Loucy (cell line): ENCODE results near the gene NAA38.

ENCODE experiments used
- H2AFZ ChIP-seq: fragments of 200-600 bp; sonication (generic); 2 replicates; pipeline ENCODE4 v1.6.0; 2016; ENCODE audit warnings: antibody characterized with exemption, mild to moderate bottlenecking, low read length, moderate library complexity
- H3F3A ChIP-seq: fragments of 200-600 bp; 2 replicates; pipeline ENCODE4 v1.6.0; 2016; ENCODE audit warnings: antibody characterized with exemption, low read depth, mild to moderate bottlenecking
- H3K27me3 ChIP-seq: fragments of 200-600 bp; sonication (generic); 2 replicates; pipeline ENCODE4 v1.6.1; 2014; ENCODE audit warnings: low read length, mild to moderate bottlenecking; ENCODE audit not compliant: insufficient read depth, poor library complexity, severe bottlenecking
- H3K36me3 ChIP-seq: fragments of 200-600 bp; sonication (generic); 2 replicates; pipeline ENCODE4 v1.6.1; 2016; ENCODE audit warnings: low read length; ENCODE audit not compliant: insufficient read depth
- H3K4me1 ChIP-seq: fragments of 200-600 bp; sonication (generic); 2 replicates; pipeline ENCODE4 v1.5.1; 2014; ENCODE audit warnings: low read length, mild to moderate bottlenecking; ENCODE audit not compliant: insufficient read depth, poor library complexity, severe bottlenecking
- H3K4me2 ChIP-seq: fragments of 200-600 bp; sonication (generic); 2 replicates; pipeline ENCODE4 v1.6.0; 2014; ENCODE audit warnings: antibody characterized with exemption, low read length, low read depth, mild to moderate bottlenecking; ENCODE audit not compliant: poor library complexity, severe bottlenecking
- H3K4me3 ChIP-seq: fragments of 200-600 bp; sonication (generic); 2 replicates; pipeline ENCODE4 v1.5.1; 2014; ENCODE audit warnings: low read length, mild to moderate bottlenecking, mixed read lengths; ENCODE audit not compliant: poor library complexity, severe bottlenecking
- H3K79me2 ChIP-seq: fragments of 200-600 bp; sonication (generic); 2 replicates; pipeline ENCODE4 v1.6.1; 2014; ENCODE audit warnings: low read length; ENCODE audit not compliant: insufficient read depth
- H3K9ac ChIP-seq: fragments of 200-600 bp; sonication (generic); 2 replicates; pipeline ENCODE4 v1.6.0; 2014; ENCODE audit warnings: mild to moderate bottlenecking, low read depth, low read length, moderate library complexity; ENCODE audit not compliant: poor library complexity, severe bottlenecking
- H3K9me2 ChIP-seq: fragments of 200-600 bp; sonication (generic); replicated peaks from 2 replicates; pipeline ENCODE4 v1.6.1; 2016; ENCODE audit warnings: low read depth, low read length, mixed read lengths
- H3K9me3 ChIP-seq: fragments of 200-600 bp; sonication (generic); 2 replicates; pipeline ENCODE4 v1.6.1; 2014; ENCODE audit warnings: mild to moderate bottlenecking, antibody characterized with exemption, low read length, low read depth; ENCODE audit not compliant: insufficient read depth
- H4K20me1 ChIP-seq: fragments of 200-600 bp; sonication (generic); 2 replicates; pipeline ENCODE4 v1.6.0; 2014; ENCODE audit warnings: antibody characterized with exemption, low read length, mild to moderate bottlenecking; ENCODE audit not compliant: insufficient read depth, poor library complexity, severe bottlenecking
- CTCF ChIP-seq: fragments of 200-600 bp; sonication (generic); conservative IDR thresholded peaks from 2 replicates; pipeline ENCODE4 v1.5.1; 2014; ENCODE audit warnings: mild to moderate bottlenecking, antibody characterized with exemption, low read length
- EZH2phosphoT487 ChIP-seq: fragments of 200-600 bp; IDR thresholded peaks from 2 replicates; pipeline ENCODE4 v1.6.1; 2018; ENCODE audit warnings: antibody characterized with exemption, mild to moderate bottlenecking, moderate library complexity, borderline replicate concordance

Gene NAA38

GRCh38 chr17:7820231-7820630 is 37.1 kb downstream of the NAA38 start:
- no peaks in the 10 kb centered on the region for H3K27me3 ChIP-seq
- no peak overlapping the region for H3K4me3 ChIP-seq
- no peaks in the 10 kb centered on the region for H3K36me3 ChIP-seq
- no peak overlapping the region for H2AFZ ChIP-seq
- no peak overlapping the region for H3K9ac ChIP-seq
- TF ChIP-seq CTCF (no peak), EZH2phosphoT487 (no peak)
- H3K4me1 ChIP-seq = no peaks in the 10 kb centered on the region
- H3K9me2 ChIP-seq = no peaks in the 10 kb centered on the region
- H3K4me2 ChIP-seq = no peak overlapping the region
- no peaks in the 10 kb centered on the region for H3K79me2 ChIP-seq
- no peaks in the 10 kb centered on the region for H4K20me1 ChIP-seq
- H3K9me3 ChIP-seq = no peaks in the 10 kb centered on the region
- H3F3A ChIP-seq = no peaks in the 10 kb centered on the region

- Histone ChIP-seq H3K27me3 (no peaks in the 10 kb centered on the region), H3K36me3 (no peaks in the 10 kb centered on the region), H3K9me2 (no peaks in the 10 kb centered on the region), H3F3A (no peaks in the 10 kb centered on the region), H4K20me1 (no peaks in the 10 kb centered on the region), H2AFZ (no peak overlapping the region), H3K79me2 (no peaks in the 10 kb centered on the region), H3K9ac (no peak overlapping the region), H3K9me3 (no peaks in the 10 kb centered on the region), H3K4me3 (no peak overlapping the region), H3K4me1 (no peaks in the 10 kb centered on the region), H3K4me2 (no peak overlapping the region)
- TF ChIP-seq CTCF = no peak
- no peak for TF ChIP-seq EZH2phosphoT487
Observed at GRCh38 chr17:7818746-7819645, 38.4 kb downstream of the NAA38 start.

GRCh38 chr17:7818026-7818425 is 39.3 kb downstream of the NAA38 start:
- Histone ChIP-seq H3K79me2 (no peaks in the 10 kb centered on the region), H3K4me3 (no peak overlapping the region), H3F3A (no peaks in the 10 kb centered on the region), H3K9me3 (no peaks in the 10 kb centered on the region), H3K9me2 (no peaks in the 10 kb centered on the region), H4K20me1 (no peaks in the 10 kb centered on the region), H3K4me1 (no peaks in the 10 kb centered on the region), H2AFZ (no peak overlapping the region), H3K4me2 (no peak overlapping the region), H3K36me3 (no peaks in the 10 kb centered on the region), H3K27me3 (no peaks in the 10 kb centered on the region), H3K9ac (no peak overlapping the region)
- TF ChIP-seq EZH2phosphoT487 (no peak), CTCF (no peak)
